H1 (cell line): ENCODE measurements around the gene PPP1R1C. TPM values are rescaled to one million over a fixed set of nuclear protein-coding genes. Genes with fewer than 3 reads are reported as not detected.

Experiments
- CTCF ChIA-PET: fragments of 300-600 bp; sonication (Branson Sonifier 250); formaldehyde crosslinking; loops from one replicate; lab custom pipeline; 2021; ENCODE audit not compliant: partially characterized antibody; lab: Charles Lee
- POLR2A ChIA-PET: fragments of 300-600 bp; sonication (Branson Sonifier 250); formaldehyde crosslinking; loops from one replicate; lab custom pipeline; 2021; ENCODE audit warnings: inconsistent platforms; ENCODE audit not compliant: partially characterized antibody; lab: Charles Lee
- DNase-seq, 2 experiments: peaks; one replicate each; pipeline versions ENCODE4 v3.0.0 to v3.0.0-alpha.2; 2010 to 2022; ENCODE audit warnings: low spot score in 2 of 2, low read depth in 1 of 2, mixed read lengths in 1 of 2
- FAIRE-seq: peaks from 2 replicates; lab custom pipeline; 2011; peaks lifted over from hg19 to GRCh38; lab: Jason Lieb, UNC
- H2AFZ ChIP-seq: 2 replicates; pipeline ENCODE4 v1.8.1; 2012; ENCODE audit warnings: low read length, inconsistent platforms
- H2AK5ac ChIP-seq: 2 replicates; pipeline ENCODE4 v1.6.1; 2013; ENCODE audit warnings: low read depth, low read length
- H2BK120ac ChIP-seq: replicated peaks from 2 replicates; pipeline ENCODE3; 2013; ENCODE audit warnings: low read depth, low read length, inconsistent platforms
- H2BK12ac ChIP-seq: 2 replicates; pipeline ENCODE4 v1.6.1; 2013; ENCODE audit warnings: low read depth, low read length
- H2BK15ac ChIP-seq: 2 replicates; pipeline ENCODE4 v1.6.1; 2013; ENCODE audit warnings: low read length
- H2BK20ac ChIP-seq: 2 replicates; pipeline ENCODE4 v1.6.1; 2013; ENCODE audit warnings: low read length
- H2BK5ac ChIP-seq: 2 replicates; pipeline ENCODE4 v1.6.1; 2013; ENCODE audit warnings: low read depth, low read length
- H3K14ac ChIP-seq: 2 replicates; pipeline ENCODE4 v1.6.1; 2013; ENCODE audit warnings: inconsistent platforms; ENCODE audit not compliant: insufficient read length
- H3K18ac ChIP-seq: 2 replicates; pipeline ENCODE4 v1.6.1; 2013; ENCODE audit warnings: low read length; ENCODE audit errors: extremely low read depth
- H3K23ac ChIP-seq: 2 replicates; pipeline ENCODE4 v1.6.1; 2013; ENCODE audit warnings: inconsistent platforms; ENCODE audit not compliant: insufficient read length
- H3K23me2 ChIP-seq: 2 replicates; pipeline ENCODE4 v1.6.1; 2013; ENCODE audit warnings: low read depth, low read length
- H3K27ac ChIP-seq: 2 replicates; pipeline ENCODE4 v1.6.1; 2011; ENCODE audit warnings: low read depth, low read length, inconsistent platforms
- H3K27me3 ChIP-seq, 4 experiments: replicated peaks in 1 of 4; 1 replicate in 1 of 4; 2 replicates in 3 of 4; pipeline versions ENCODE4 v1.6.1 to v1.8.1; 2011 to 2013; ENCODE audit warnings: low read length in 3 of 4, mild to moderate bottlenecking in 3 of 4, inconsistent platforms in 2 of 4, mixed read lengths in 2 of 4, moderate library complexity in 1 of 4; ENCODE audit not compliant: control insufficient read depth in 3 of 4, insufficient read depth in 3 of 4; ENCODE audit errors: extremely low read depth in 1 of 4
- H3K36me3 ChIP-seq, 4 experiments: 2 replicates each; pipeline versions ENCODE4 v1.6.1 to v1.8.1; 2011 to 2013; ENCODE audit warnings: mild to moderate bottlenecking in 4 of 4, low read length in 3 of 4, moderate library complexity in 2 of 4, control low read depth in 1 of 4, inconsistent platforms in 1 of 4; ENCODE audit not compliant: insufficient read depth in 4 of 4, control insufficient read depth in 2 of 4
- H3K4ac ChIP-seq: replicated peaks from 2 replicates; pipeline ENCODE3; 2013; ENCODE audit warnings: low read length, low read depth, mixed read lengths, inconsistent platforms; ENCODE audit not compliant: insufficient read length
- H3K4me1 ChIP-seq, 4 experiments: replicated peaks in 1 of 4; 1 replicate in 1 of 4; 2 replicates in 3 of 4; pipeline versions ENCODE4 v1.6.1 to v1.8.1; 2011 to 2013; ENCODE audit warnings: low read length in 3 of 4, inconsistent platforms in 2 of 4, mixed read lengths in 1 of 4; ENCODE audit not compliant: insufficient read depth in 4 of 4, control insufficient read depth in 3 of 4
- H3K4me2 ChIP-seq, 2 experiments: 2 replicates each; pipeline versions ENCODE4 v1.6.1 to v1.8.1; 2011 to 2013; ENCODE audit warnings: low read depth in 2 of 2, low read length in 2 of 2, control low read depth in 1 of 2, inconsistent platforms in 1 of 2, mild to moderate bottlenecking in 1 of 2; ENCODE audit not compliant: insufficient read depth in 1 of 2
- H3K4me3 ChIP-seq, 4 experiments: fragments of 200-600, 300-600 bp in 1 of 4; sonication (generic), shearing (Covaris generic), sonication (Bioruptor Twin) in 1 of 4; 2 replicates each; pipeline versions ENCODE4 v1.5.1 to v1.8.1; 2011 to 2016; ENCODE audit warnings: low read length in 4 of 4, low read depth in 3 of 4, control low read depth in 2 of 4, inconsistent platforms in 2 of 4, mild to moderate bottlenecking in 2 of 4, mixed read lengths in 1 of 4, moderate library complexity in 1 of 4; ENCODE audit not compliant: insufficient read depth in 2 of 4; ENCODE audit errors: extremely low read depth in 1 of 4
- H3K56ac ChIP-seq: replicated peaks from 2 replicates; pipeline ENCODE3; 2013; ENCODE audit warnings: low read depth, mild to moderate bottlenecking, mixed read lengths, low read length, inconsistent platforms; ENCODE audit not compliant: insufficient read length
- H3K79me1 ChIP-seq: 2 replicates; pipeline ENCODE4 v1.6.1; 2013; ENCODE audit warnings: low read depth, low read length, control low read depth
- H3K79me2 ChIP-seq, 2 experiments: 2 replicates each; pipeline versions ENCODE4 v1.6.1 to v1.8.1; 2012 to 2013; ENCODE audit warnings: low read length in 2 of 2, mild to moderate bottlenecking in 2 of 2, inconsistent platforms in 1 of 2; ENCODE audit not compliant: insufficient read depth in 2 of 2, control insufficient read depth in 1 of 2
- H3K9ac ChIP-seq, 4 experiments: replicated peaks in 1 of 4; 1 replicate in 1 of 4; 2 replicates in 3 of 4; pipeline versions ENCODE4 v1.6.1 to v1.8.1; 2011 to 2013; ENCODE audit warnings: low read depth in 3 of 4, low read length in 3 of 4, control low read depth in 2 of 4, mild to moderate bottlenecking in 2 of 4, moderate library complexity in 2 of 4, inconsistent platforms in 1 of 4; ENCODE audit errors: extremely low read depth in 1 of 4
- H3K9me3 ChIP-seq, 2 experiments: 2 replicates each; pipeline versions ENCODE4 v1.6.1 to v1.8.1; 2012 to 2013; ENCODE audit warnings: mild to moderate bottlenecking in 2 of 2, moderate library complexity in 2 of 2, control low read depth in 1 of 2, inconsistent platforms in 1 of 2, low read depth in 1 of 2, low read length in 1 of 2, mixed read lengths in 1 of 2; ENCODE audit not compliant: insufficient read depth in 2 of 2
- H4K20me1 ChIP-seq, 2 experiments: replicated peaks in 1 of 2; 2 replicates each; pipeline versions ENCODE3 to v1.8.1; 2011 to 2013; ENCODE audit warnings: inconsistent platforms in 2 of 2, low read length in 2 of 2, mild to moderate bottlenecking in 1 of 2; ENCODE audit not compliant: insufficient read depth in 2 of 2, control insufficient read depth in 1 of 2
- H4K5ac ChIP-seq: 2 replicates; pipeline ENCODE4 v1.6.1; 2013; ENCODE audit warnings: low read length, low read depth, mixed read lengths, inconsistent platforms; ENCODE audit not compliant: insufficient read length
- H4K8ac ChIP-seq: 2 replicates; pipeline ENCODE4 v1.8.0; 2013; ENCODE audit warnings: mild to moderate bottlenecking, moderate library complexity, low read length, inconsistent platforms; ENCODE audit not compliant: insufficient read depth; ENCODE audit errors: extremely low read depth
- H4K91ac ChIP-seq: replicated peaks from 2 replicates; pipeline ENCODE3; 2013; ENCODE audit warnings: low read length, mixed read lengths, inconsistent platforms; ENCODE audit not compliant: insufficient read length
- CTCF ChIP-seq, 3 experiments: IDR thresholded peaks; 1 replicate in 2 of 3; 2 replicates in 1 of 3; pipeline versions ENCODE4 v1.5.1 to v1.6.1; 2011; ENCODE audit warnings: low read length in 3 of 3, mild to moderate bottlenecking in 3 of 3, inconsistent platforms in 2 of 3, low read depth in 1 of 3, moderate library complexity in 1 of 3; ENCODE audit not compliant: insufficient read depth in 1 of 3; ENCODE audit errors: control extremely low read depth in 1 of 3
- RAD21 ChIP-seq, 2 experiments: IDR thresholded peaks in 1 of 2; conservative IDR thresholded peaks in 1 of 2; 2 replicates each; pipeline ENCODE4 v1.6.1; 2011; ENCODE audit warnings: low read depth in 2 of 2, low read length in 2 of 2, improper control_type of control experiment in 1 of 2, inconsistent platforms in 1 of 2, mild to moderate bottlenecking in 1 of 2, moderate library complexity in 1 of 2
- WGBS, 2 experiments: shearing (Covaris generic) in 1 of 2; methylation state at CpG; one replicate each; pipeline versions ENCODE4 v1.1.6 to v1.1.7; 2013 to 2015; ENCODE audit warnings: low lambda C conversion rate in 2 of 2, mixed read lengths in 2 of 2, inconsistent platforms in 1 of 2, low coverage in 1 of 2, missing lambda C conversion rate in 1 of 2; ENCODE audit not compliant: insufficient replicate concordance in 2 of 2, insufficient coverage in 1 of 2, insufficient read length in 1 of 2; ENCODE audit errors: extremely low coverage in 1 of 2, missing lambda C conversion rate in 1 of 2; 5-methylcytosine and 5-hydroxymethylcytosine counted together
- polyA plus RNA-seq, 7 experiments: library from polyadenylated mRNA; depleted of rRNA in 3 of 7; stranded (reverse) in 5 of 7; unstranded in 2 of 7; fragments of >200 nt in 5 of 7; fragments of 200-250 nt in 2 of 7; gene quantifications; 1 replicate in 5 of 7; 2 replicates in 1 of 7; 4 replicates in 1 of 7; pipeline versions ENCODE4 v1.2.1 to v1.2.3, GENCODE V29; 2011 to 2013; ENCODE audit warnings: missing spikeins in 2 of 7, mixed read lengths in 2 of 7
- total RNA-seq: library from RNA; stranded (reverse); fragmentation: NEBNext Ultra II Directional; extraction: Animal tissue kit (Norgen Biotek cat#: 25700); gene quantifications from 2 replicates; pipeline ENCODE4 v1.2.1, GENCODE V29; 2021

PPP1R1C gene
- total and polyA plus RNA-seq, 2 of the 8 experiments (the other 6 are each of a cell fraction or from before 2014, with no cell fraction given): 1.3 to 5.3 TPM

GRCh38 chr2:182077448-182078142, 91.9 kb downstream of the PPP1R1C start:
- Histone ChIP-seq H3K9me3 (no peaks in the 10 kb centered on the region), H3K4me3 (no peak overlapping the region), H3K23me2 (no peaks in the 10 kb centered on the region), H2BK15ac (no peak overlapping the region), H4K8ac (no peak overlapping the region), H3K56ac (no peak overlapping the region), H3K4me2 (no peak overlapping the region), H3K36me3 (no peaks in the 10 kb centered on the region), H2BK5ac (no peak overlapping the region), H3K4me1 (no peaks in the 10 kb centered on the region), H2BK20ac (no peak overlapping the region), H3K9ac (no peak overlapping the region), H4K91ac (no peak overlapping the region), H3K14ac (no peak overlapping the region), H3K23ac (no peak overlapping the region), H3K4ac (no peak overlapping the region), H2BK120ac (no peak overlapping the region), H3K79me1 (no peaks in the 10 kb centered on the region), H4K20me1 (no peaks in the 10 kb centered on the region), H2BK12ac (no peak overlapping the region), H3K18ac (no peak overlapping the region), H3K27ac (no peak overlapping the region), H3K79me2 (no peaks in the 10 kb centered on the region), H2AFZ (no peak overlapping the region), H4K5ac (no peak overlapping the region), H2AK5ac (no peak overlapping the region), H3K27me3 (no peaks in the 10 kb centered on the region)
- ChIA-PET POLR2A (no interaction called here), CTCF (interaction anchor here (0.7 to 2.8 kb wide), 37 partner anchors 10 to 498 kb away, joined by 3 to 30 read pairs (median 4); partner anchors contain the start of gene PPP1R1C)
- 85% methylated on average over 11 of the region's 11 CpGs; no CpG with 5 or more reads in 1 of the 2 experiments for WGBS, 2 experiments
- FAIRE-seq (no peak), DNase-seq (no peak)
- peak; percentile 70 to 73 for TF ChIP-seq RAD21 (IDR thresholded peaks at IDR 0.05 in 1 of 2, conservative IDR thresholded peaks at IDR 0.05 in 1 of 2; ENCODE audit: low read depth in 2 of 2, low read length in 2 of 2)
- TF ChIP-seq CTCF (IDR thresholded peaks at IDR 0.05; ENCODE audit: control extremely low read depth in 1 of 3, insufficient read depth in 1 of 3, low read depth in 1 of 3, low read length in 3 of 3): peak in 2 of 3 experiments; percentile 49; a peak in 2 of 4 replicates
